WI38 (cell line): ENCODE measurements around the gene APCDD1L.
"Not testable (repeated sequence)": the region's sequence is repeated elsewhere in the genome, so short reads cannot be mapped to it uniquely, and the experiment has no call there.

Experiments used
- H3K4me3 ChIP-seq: 2 replicates; pipeline ENCODE4 v1.5.1; 2011; ENCODE audit warnings: low read depth, mild to moderate bottlenecking, control low read depth, low read length
- TF ChIP-seq, protein P1 (sequence below): IDR thresholded peaks from 2 replicates; pipeline ENCODE4 v1.5.1; 2012; ENCODE audit warnings: low read depth, mild to moderate bottlenecking, control low read depth, low read length

Gene APCDD1L

GRCh38 chr20:58434326-58434725 lies 80.9 kb downstream of the APCDD1L start:
- TF ChIP-seq, protein P1, sequence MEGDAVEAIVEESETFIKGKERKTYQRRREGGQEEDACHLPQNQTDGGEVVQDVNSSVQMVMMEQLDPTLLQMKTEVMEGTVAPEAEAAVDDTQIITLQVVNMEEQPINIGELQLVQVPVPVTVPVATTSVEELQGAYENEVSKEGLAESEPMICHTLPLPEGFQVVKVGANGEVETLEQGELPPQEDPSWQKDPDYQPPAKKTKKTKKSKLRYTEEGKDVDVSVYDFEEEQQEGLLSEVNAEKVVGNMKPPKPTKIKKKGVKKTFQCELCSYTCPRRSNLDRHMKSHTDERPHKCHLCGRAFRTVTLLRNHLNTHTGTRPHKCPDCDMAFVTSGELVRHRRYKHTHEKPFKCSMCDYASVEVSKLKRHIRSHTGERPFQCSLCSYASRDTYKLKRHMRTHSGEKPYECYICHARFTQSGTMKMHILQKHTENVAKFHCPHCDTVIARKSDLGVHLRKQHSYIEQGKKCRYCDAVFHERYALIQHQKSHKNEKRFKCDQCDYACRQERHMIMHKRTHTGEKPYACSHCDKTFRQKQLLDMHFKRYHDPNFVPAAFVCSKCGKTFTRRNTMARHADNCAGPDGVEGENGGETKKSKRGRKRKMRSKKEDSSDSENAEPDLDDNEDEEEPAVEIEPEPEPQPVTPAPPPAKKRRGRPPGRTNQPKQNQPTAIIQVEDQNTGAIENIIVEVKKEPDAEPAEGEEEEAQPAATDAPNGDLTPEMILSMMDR = no peak
- no peak overlapping the region for H3K4me3 ChIP-seq

DNA sequence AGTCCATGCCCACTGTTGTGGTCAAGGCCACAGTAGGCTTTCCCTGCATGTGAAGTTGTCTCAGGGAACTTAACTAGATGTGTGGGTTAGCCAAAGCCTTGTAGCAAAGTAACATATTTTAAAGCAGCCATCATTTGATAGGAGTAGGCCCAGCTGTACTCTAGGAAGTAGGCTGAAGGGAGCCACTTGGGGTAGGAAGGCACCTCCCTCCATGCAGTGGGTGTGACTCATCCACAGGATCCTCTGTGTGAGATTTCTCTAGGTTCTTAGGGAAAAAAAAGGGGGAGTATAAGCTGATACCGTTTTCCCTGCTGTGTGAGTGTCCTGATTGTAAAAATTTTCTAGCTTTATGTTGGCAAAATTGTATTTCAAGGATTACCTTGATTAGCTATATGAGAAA lies 81.4 kb downstream of the APCDD1L start:
- no peak overlapping the region for H3K4me3 ChIP-seq
- TF ChIP-seq, protein P1 = no peak

- TF ChIP-seq, protein P1 = no peak
- H3K4me3 ChIP-seq = no peak overlapping the region
These were observed 82.1 kb downstream of the APCDD1L start for GRCh38 chr20:58433029-58433647.

DNA sequence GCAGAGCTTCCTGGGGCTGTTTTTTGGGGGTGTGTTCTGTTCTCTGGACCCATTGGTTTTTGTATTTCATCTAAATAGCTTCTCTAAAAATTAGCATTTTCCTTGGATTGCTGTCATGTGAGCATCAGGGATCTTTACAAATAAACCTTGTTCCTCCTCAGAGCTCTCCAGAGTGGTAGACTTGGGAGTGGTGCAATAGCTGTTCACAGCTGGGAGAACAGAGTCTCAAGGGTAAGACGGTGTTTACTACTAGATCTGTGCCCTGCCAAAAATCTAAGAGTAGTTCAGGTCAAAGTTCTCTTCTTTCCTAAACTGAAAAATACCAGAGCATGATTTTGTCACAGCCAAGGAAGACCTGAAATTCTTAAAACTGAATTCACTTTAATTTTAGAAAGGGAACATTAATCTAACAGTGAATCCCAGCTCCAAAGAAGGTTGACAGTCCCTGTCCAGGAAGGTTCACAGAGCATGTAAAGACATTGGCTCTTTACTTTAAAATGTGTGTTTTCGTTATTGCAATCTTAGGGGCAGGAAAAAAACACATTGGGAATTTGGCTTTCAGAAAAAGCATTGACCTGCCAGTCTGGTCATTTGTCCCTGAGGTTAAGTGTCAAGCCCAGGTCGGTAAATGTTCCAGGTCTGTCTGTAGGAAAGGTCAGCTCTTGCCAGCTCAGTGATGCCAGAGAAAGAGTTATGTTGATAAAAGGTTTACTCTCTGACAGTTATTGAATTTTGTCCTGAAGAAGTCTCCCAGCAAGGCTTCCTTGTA lies 82.8 kb downstream of the APCDD1L start:
- H3K4me3 ChIP-seq = no peak overlapping the region
- TF ChIP-seq, protein P1 = no peak

DNA sequence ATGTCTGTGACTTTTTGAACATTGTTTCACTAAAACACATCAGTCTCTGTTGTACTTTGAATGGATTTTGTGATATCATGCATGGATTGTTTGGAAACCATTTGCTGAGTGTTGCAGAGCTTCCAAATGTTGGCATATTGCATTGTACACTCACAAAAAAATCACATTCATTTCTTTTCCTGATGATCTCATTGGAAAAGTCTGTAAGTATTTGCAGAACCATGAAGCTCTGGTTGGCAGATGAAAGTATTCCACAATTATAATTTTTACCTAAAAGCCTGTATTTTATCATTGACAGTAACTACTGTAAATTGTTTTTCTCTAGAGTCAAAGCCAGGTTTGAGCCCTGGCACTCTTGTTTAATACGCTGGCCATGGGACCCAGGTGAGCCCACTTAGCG lies 84.1 kb downstream of the APCDD1L start:
- no peak overlapping the region for H3K4me3 ChIP-seq
- TF ChIP-seq, protein P1 = no peak

GRCh38 chr20:58429303-58429702 lies 85.9 kb downstream of the APCDD1L start:
- no peak overlapping the region for H3K4me3 ChIP-seq
- TF ChIP-seq, protein P1 = no peak

DNA sequence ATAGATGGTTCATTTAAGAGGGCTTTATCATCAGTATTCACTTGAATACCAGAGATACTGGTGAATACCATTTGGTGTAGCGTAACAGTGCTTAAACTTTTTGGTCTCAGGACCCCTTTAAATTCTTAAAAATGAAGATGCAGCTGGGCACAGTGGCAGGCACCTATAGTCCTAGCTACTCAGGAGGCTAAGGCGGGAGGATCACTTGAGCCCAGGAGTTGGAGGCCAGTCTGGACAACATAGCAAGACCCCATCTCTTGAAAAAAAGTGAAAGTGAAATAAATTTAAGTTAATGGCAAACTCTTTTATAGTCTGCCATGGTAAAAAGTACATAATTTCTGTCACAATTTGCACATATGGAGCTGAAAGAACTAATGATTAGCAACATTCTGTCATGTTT lies 86.8 kb downstream of the APCDD1L start:
- H3K4me3 ChIP-seq = no peak overlapping the region

DNA sequence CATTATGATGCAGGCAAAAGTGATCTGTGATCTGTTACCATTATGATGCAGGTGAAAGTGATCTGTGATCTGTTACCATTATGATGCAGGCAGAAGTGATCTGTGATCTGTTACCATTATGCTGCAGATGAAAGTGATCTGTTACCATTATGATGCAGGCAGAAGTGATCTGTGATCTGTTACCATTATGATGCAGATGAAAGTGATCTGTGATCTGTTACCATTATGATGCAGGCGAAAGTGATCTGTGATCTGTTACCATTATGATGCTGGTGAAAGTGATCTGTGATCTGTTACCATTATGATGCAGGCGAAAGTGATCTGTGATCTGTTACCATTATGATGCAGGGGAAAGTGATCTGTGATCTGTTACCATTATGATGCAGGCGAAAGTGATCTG lies 87.6 kb downstream of the APCDD1L start:
- H3K4me3 ChIP-seq = not testable (repeated sequence)

More for the DNA sequence above, 86.8 kb downstream of the APCDD1L start:
- TF ChIP-seq, protein P1 = no peak
